Measurements from ENCODE around the gene CATSPERB. TPM values are rescaled to one million over a fixed set of nuclear protein-coding genes. Genes with fewer than 3 reads are reported as not detected.

The CATSPERB gene
- total and polyA plus RNA-seq, 3 donors from 2014 or later: 5.0 to 6.4 (median 6.1) TPM

- intact Hi-C loops (cut with DNase I; ENCODE audit: low total_unique reads): no loop called here
- no peaks in the 10 kb centered on the region for H3K9me3 ChIP-seq
- no peak overlapping the region for H3K4me3 ChIP-seq
- DNase-seq: no peak
- no peaks in the 10 kb centered on the region for H3K27me3 ChIP-seq
- H3K27ac ChIP-seq: no peak overlapping the region
- no peaks in the 10 kb centered on the region for H3K4me1 ChIP-seq
- WGBS, 2 donors: 68 to 80% methylated on average over 13 of the region's 13 CpGs
- no peaks in the 10 kb centered on the region for H3K36me3 ChIP-seq (ENCODE audit: low read depth, missing control alignments)
- no peak for TF ChIP-seq POLR2A (IDR thresholded peaks at IDR 0.05)
- TF ChIP-seq CTCF (IDR thresholded peaks at IDR 0.05): no peak
These were observed 156.2 kb downstream of the CATSPERB start for GRCh38 chr14:91575469-91576208.

DNA sequence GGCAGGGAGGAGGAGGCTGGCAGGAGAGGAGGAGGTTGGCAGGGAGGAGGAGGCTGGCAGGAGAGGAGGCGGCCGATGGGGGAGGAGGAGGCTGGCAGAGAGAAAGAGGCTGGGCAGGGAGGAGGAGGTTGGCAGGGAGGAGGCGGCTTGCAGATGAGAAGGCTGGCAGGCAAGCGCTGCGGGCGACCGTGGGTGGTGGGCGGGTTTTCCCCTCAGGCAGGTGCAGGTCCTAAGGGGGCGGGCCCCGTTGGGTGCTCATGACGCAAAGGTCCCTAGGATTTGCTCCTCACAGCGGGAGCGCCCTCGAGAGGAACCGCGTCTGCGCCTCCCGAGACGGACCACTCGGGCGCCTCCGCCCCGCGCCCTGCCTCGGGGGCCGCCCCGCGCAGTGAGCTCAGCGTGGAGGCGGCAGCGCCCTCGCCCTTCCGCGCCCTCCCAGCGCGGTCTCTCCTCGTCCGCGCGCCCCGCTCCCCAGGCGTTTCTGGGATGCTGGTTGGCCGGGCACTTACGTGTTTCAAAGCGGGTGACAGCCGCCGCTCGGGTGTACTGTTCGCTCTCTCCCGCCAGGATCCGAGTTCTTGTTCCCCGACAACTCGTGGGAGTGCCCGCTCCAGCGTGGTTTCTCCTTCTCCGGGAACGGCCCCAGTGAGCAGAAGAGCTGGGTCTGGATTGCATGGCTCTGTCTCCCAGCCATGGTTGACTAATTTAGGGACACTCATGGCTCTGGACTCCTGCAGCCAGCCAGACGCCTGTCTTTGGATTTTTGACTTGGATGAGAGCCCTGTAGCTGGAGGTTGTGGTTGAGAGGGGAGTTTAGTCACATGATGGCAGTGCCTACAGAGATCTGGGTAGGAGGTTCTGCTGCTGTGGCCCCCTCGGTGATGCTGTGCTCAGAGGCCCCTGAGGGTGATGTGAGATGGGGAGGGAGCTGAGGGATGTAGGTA is 157.7 kb downstream of the CATSPERB start:
- H3K4me1 ChIP-seq: no peaks in the 10 kb centered on the region
- H3K4me3 ChIP-seq: peak overlapping the region; percentile 39 to 63
- no peaks in the 10 kb centered on the region for H3K36me3 ChIP-seq (ENCODE audit: low read depth, missing control alignments)
- 2 to 8% methylated on average over 14 to 52 of the region's 59 CpGs for WGBS, 2 donors
- no peak for TF ChIP-seq POLR2A (IDR thresholded peaks at IDR 0.05)
- TF ChIP-seq CTCF (IDR thresholded peaks at IDR 0.05): peak in 1 of 3 experiments; percentile 9
- H3K27me3 ChIP-seq: no peaks in the 10 kb centered on the region
- no peaks in the 10 kb centered on the region for H3K9me3 ChIP-seq
- H3K27ac ChIP-seq: peak overlapping the region; percentile 16 to 57
- peak; percentile 94 for DNase-seq
- intact Hi-C loops (cut with DNase I; ENCODE audit: low total_unique reads): no loop called here

GRCh38 chr14:91573528-91573893 is 158.4 kb downstream of the CATSPERB start:
- peak overlapping the region in 1 of 2 donors; percentile 3 for H3K27ac ChIP-seq
- no peak for DNase-seq
- intact Hi-C loops (cut with DNase I; ENCODE audit: low total_unique reads): no loop called here

GRCh38 chr14:91570021-91570420 is 161.9 kb downstream of the CATSPERB start:
- H3K27me3 ChIP-seq: no peaks in the 10 kb centered on the region
- H3K9me3 ChIP-seq: no peaks in the 10 kb centered on the region
- no peaks in the 10 kb centered on the region for H3K4me1 ChIP-seq
- intact Hi-C loops (cut with DNase I; ENCODE audit: low total_unique reads): no loop called here
- H3K36me3 ChIP-seq (ENCODE audit: low read depth, missing control alignments): no peaks in the 10 kb centered on the region
- 77 to 79% methylated on average over 1 of the region's 1 CpG for WGBS, 2 donors
- no peak overlapping the region for H3K27ac ChIP-seq
- TF ChIP-seq CTCF (IDR thresholded peaks at IDR 0.05) (no peak), POLR2A (IDR thresholded peaks at IDR 0.05) (no peak)
- no peak for DNase-seq
- no peak overlapping the region for H3K4me3 ChIP-seq

More at GRCh38 chr14:91573528-91573893, 158.4 kb downstream of the CATSPERB start:
- no peaks in the 10 kb centered on the region for H3K27me3 ChIP-seq
- TF ChIP-seq CTCF (IDR thresholded peaks at IDR 0.05): no peak
- H3K4me1 ChIP-seq: no peaks in the 10 kb centered on the region
- H3K36me3 ChIP-seq (ENCODE audit: low read depth, missing control alignments): no peaks in the 10 kb centered on the region
- no peak overlapping the region for H3K4me3 ChIP-seq
- H3K9me3 ChIP-seq: no peaks in the 10 kb centered on the region
